Measurements from ENCODE around the gene STK17B.

STK17B gene

DNA sequence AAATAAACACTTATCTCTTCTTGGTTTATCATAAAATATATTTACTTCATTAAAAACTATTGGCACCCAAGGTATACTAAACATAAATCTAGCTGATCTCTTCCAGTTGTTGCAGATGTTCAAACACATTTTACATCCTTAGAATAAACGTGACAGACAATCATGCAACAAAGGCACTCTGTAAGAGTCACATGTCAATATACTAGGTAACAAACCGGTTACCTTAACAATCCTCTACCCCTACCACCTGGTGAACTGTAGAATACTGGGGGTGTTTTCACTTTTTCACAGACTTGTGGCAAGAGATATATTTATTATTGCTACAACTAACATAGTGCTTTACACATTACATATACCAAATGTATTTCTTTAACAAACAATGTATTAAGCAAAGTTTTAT is 15.8 kb downstream of the STK17B start:
- no peak for DNase-seq (ENCODE audit: low spot score)

DNA sequence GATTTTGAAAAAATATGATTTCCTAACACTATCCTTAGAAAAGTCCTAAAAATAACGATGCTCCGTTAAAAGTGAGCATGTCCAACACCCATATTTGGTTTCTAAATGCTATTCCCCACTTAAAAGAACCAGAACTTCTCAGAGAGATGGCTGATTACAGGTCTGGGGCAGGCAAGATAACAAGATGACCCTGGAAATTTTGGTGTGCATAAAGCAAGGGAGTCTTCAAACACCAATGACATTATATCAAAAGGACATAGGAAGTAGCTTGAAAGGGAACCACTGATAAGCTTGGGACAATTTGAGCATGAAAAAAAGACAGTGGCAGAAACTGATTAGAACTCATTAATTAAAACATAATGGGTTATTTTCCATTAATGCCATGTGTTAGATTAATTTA is 17.9 kb downstream of the STK17B start:
- DNase-seq (ENCODE audit: low spot score): no peak

DNA sequence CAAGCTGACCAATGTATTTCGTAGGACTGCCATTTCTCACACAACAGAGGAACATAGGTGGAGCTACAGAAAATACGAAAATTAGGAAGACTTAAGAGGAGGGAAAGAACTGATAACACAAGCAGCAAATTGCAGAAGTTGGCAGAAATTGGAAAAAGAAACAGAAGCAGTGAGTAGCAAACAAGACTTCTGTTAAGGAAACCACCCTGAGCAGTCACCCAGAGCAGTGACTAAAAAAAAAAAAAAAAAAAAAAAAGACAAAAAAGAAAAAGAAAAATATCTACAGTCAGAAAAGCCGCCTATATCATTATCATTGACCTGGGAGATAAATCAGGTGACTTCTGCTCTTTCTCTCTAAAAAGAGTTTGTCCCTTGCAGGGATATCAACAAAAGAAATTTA is 21.4 kb downstream of the STK17B start:
- DNase-seq (ENCODE audit: low spot score): no peak

DNA sequence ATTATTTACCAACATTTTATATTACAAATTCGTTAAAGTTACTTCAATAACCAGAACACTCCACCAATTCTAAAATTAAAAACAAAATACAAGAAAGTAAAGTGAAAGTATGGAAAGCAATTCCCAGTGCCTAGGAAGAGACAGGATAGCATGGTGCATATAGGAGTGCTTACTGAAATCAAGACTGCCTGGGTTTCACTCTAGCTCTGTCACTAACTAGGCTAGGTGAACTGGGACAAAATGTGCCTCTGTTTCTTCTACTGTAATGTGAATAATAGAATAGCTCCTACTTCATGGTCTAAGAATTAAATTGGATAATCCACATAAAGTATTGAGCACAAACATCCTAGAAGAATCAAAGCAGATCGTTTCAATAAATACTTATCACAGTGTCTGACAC is 22.6 kb downstream of the STK17B start:
- no peak for DNase-seq (ENCODE audit: low spot score)

DNA sequence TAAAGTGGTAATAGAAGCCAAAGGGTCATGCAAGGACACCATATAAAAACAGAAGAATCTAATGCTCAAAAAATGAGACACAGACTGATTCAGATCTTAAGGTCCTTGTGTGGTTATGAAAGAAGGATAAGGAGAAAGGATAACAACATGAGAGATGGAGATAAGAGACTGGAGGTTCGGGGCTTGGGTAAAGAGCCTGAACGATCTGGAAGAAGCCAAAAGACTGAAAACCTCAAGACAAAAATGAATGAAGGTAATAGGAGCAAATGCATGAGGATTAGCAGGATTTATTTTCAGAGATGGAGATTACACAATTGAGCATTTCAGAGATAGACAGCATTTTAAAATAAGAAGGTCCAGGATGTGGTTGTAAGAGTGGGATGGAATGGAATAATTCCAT is 26.1 kb downstream of the STK17B start:
- no peak for DNase-seq (ENCODE audit: low spot score)

DNA sequence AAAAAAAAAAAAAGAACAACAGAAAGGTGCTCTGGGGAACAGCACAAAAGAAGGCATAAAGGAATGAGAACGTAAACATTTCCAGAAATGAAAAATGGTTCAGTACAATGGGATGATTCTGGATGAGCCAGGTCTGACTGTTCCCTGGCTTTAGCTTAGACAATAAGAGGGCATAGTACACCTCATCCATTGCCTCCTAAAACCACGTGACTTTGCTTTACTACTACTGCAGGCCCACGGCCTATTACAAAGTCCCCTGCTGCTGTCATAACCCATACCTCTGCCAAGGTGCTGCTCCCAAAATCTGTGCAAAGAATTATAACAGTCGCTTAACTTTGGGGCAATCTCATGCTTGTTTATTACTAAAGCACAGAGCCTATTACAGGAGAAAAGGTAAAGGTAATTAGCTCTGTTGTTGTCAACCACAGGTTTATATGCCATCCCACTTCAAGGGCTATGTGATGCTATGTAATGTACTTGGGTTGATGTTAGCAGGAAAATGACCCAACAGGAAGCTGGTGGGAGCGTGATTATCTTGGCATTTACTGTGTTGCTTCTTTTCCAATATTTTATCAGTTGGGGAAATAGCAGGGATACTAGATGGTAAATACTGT is 26.8 kb downstream of the STK17B start:
- no peak for DNase-seq (ENCODE audit: low spot score)

DNA sequence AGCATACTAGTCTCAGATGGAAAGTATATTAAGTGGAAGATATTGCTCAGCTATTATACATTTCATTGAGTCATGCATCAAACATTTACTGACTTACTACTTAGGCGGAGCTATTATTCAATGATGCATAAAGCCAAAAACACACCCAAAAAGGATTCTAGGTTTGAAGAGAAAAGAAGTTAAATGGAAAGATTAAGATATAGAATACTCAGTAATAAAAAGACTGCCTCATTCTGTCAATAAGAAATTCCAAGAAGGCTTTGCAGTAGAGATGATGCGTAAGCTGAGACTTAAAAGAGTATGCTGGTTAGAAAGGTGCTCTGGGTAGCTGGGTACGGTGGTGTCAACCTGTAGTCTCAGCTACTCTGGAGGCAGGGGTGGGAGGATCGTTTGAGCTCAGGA is 27.6 kb downstream of the STK17B start:
- DNase-seq (ENCODE audit: low spot score): no peak

DNA sequence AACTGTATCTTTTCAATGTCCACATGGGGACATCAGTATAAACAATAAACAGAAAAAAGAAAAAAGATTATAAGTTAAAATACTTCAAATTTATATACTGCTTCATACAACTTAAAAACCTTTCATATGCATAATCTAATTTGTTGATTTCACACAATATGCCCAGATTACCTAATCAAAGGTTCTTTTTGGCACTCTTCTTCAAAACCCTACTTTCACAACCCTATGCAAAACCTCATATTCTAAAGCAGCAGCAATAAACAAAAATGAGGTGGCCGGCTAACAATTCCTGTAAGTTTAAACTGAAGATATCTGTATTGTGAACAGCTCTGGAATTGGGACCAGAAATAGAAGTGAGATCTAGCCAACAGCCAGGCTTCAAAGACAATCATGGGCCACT is 28.6 kb downstream of the STK17B start:
- no peak for DNase-seq (ENCODE audit: low spot score)

DNA sequence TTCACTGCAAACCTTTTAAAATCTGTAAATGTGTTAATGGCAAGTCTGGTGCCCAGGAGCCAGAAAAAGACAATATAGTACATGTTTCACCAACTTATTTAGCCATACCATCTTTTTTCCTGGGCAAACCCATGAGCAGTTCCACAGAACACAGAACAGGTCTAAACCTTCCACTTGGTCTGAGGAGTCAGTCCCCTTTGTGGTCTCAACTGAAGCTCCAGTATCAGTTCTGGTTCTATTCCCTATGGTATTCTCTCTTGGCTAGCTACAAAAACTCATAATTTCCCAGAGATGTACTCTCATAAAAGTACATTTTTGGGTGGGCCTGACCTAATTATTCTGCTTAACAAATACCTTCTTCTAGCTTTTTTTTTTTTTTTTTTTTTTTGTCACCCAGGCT is 31.2 kb downstream of the STK17B start:
- no peak for DNase-seq (ENCODE audit: low spot score)

DNA sequence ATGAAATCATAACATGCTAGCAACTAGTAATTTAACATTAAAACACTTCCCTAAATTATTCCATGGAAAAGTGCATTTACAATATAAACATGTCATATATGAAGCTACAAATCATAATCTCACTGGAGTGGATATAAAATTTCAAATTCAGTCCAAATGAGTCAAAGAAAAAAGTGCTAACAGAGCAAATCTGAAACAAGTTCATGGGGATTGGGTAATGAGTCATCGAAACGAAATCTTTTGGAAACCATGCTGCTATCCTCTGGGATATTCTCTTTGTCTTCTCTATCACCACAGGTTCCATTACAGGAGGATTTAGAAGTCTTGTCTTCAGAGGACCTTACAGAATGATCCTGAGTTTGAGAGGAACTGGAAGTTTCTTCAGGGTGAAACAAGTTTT is 34.1 kb downstream of the STK17B start:
- no peak for DNase-seq (ENCODE audit: low spot score)

DNA sequence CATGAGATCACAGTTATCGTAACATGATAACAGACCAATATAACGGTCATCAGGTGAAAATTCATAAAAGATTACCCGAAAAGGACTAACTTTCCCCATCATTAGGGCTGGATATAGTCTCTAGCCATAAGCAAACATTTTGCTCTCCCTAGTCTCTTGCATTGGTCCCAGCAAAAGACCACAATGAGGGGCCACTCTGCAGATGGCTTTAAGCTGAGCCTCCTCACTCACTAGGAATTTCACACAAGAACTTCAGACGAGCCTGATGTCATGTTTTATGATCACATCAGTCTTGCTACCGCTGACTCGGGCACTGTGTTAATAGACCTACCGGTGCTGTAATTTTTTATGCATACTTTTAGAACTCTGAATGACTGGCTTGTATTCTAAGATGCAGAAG is 35.2 kb downstream of the STK17B start:
- DNase-seq (ENCODE audit: low spot score): no peak

DNA sequence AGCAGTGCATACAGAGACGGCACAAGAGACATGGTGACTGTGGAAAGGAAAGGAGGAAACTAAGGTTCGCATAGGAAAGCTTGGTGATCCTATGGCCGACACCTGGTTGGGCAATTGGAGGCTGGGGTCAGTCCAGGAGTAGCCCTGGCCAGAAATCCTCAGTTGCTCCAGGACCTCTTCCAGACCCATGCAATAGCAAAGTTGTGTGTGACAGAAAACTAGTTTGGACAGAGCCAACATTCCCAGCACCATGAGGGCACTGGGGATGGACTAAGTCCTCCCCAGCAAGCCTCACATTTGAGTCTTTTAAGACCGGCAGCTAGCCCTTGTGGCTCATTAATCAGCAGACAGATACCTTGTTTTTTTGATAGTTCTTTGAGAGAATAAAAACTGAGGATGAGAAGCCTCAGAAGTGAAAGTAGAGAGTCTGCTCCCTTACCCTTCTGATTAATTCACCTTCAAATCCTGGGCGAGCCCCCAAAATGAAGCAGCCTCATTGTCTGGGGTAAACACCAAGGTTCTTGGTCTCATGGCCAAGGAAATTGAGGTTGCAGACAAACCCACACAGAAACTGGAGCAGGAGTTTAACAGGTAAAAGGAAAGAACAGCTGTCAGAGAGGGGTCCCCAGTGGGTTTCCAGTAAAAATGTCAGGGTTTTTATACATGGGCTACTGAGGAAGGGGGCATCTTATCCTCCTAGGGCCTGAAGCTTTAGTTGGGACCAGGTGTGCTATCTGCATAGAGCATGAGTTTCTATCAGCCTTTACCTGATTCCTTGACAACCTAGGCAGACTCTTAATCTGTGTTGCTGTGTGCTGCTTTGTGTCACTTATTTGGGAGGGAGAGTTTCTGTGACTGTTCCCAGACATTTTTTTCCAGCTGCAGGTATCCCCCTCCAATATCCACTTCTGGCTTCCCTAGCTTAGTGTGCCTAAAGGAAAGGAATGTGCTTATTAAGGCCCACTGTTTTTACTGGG is 39.1 kb downstream of the STK17B start:
- peak; percentile 76 for DNase-seq (ENCODE audit: low spot score)

DNA sequence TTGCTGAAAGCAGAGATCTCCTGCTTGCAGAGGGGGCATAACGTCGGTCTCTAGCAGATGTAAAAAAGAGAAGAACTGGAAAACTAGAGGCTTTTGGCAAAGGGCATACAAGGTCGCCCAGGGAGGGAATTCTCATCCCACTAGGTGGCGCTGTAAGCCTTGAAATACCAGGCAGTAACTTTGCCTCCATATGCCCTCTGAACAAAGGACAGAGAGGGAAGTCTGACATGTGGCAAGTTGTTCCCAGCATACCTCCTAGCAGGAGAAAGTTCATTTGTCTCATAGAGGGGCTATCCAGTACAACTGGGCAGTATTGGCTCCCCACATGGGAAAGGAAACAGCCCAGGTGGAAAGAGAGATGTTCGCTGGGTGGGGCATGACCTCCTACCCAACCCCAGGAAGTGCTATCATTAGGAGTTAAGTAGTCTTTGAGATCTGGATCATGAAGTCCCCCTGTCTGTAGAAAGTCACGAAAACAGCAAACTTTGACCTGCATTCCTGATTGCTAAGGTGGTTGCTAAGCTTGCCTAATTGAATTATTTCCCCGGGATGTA is 39.9 kb downstream of the STK17B start:
- DNase-seq (ENCODE audit: low spot score): peak; percentile 89

DNA sequence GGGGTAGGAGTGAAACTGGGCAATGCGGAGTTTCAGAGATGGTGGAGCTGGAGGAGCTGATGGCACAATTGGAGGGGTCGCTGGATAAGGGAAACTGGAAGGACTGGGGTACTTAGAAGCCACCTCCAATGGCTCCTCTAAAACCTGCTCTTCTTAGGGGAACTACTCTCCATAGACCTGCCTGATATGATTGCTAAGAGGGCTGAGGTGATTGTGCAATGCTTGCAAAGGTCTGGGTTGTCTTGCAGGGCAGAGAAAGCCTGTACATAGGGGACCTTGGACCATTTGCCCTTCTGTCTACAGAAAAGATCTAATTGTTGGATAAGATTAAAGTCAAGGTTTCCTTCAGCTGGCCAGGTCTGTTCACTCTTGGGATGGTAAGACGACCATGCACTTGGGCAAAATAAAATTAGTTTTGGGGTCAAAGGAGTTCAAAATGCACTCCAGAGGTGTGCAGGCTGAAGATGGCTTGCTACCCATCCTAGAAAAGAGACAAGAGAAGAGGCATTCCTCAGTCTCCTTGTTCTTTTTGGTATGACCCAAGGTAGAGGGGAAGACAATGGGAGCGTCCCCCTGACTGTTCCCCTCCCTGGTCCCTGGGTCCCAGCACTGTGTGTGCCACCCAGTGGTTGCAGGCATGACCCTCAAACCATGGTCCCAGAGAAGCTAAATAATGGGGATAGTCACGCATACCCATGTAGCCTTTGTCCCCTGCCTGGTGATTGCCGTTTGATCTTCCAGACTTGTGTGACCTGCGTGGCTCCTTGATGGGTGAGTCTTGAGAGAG is 41.1 kb downstream of the STK17B start:
- no peak for DNase-seq (ENCODE audit: low spot score)

DNA sequence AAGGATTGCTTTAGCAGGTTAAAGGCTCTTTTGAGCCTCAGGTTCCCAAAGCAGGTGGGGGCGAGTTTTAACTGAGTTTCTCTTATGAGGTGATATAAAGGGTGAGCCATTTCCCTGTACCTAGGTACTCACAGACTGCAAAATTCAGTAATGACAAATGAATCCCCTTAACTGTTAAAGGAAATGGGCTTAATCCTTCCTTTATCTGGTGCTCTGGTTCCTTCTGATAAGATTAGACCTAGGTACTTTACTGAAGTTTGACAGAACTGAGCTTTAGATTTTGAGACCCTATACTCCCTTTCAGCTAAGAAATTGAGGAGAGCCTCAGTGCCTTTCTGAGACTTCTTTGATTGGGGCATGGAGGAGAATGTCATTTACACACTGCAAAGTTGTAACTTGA is 42.6 kb downstream of the STK17B start:
- DNase-seq (ENCODE audit: low spot score): no peak

DNA sequence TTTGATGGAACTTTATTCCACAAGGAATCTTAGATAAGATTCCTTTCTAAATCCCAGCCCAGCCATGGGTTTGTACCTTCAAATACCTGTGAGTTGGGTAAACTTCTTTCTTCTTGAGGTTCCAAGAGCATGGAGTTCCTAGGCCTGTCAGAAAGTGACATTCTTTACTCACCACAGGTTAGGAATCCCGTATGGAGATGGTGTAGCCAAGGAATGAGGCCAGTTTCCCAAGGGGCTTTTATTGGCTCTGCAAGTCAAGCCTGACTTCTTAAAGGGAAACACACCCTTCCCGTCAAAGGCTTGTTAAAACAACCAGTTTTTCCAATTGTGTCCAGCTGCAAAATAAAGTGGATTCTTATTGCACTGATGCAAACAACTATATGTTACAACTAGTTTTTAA is 45.8 kb downstream of the STK17B start:
- no peak for DNase-seq (ENCODE audit: low spot score)

DNA sequence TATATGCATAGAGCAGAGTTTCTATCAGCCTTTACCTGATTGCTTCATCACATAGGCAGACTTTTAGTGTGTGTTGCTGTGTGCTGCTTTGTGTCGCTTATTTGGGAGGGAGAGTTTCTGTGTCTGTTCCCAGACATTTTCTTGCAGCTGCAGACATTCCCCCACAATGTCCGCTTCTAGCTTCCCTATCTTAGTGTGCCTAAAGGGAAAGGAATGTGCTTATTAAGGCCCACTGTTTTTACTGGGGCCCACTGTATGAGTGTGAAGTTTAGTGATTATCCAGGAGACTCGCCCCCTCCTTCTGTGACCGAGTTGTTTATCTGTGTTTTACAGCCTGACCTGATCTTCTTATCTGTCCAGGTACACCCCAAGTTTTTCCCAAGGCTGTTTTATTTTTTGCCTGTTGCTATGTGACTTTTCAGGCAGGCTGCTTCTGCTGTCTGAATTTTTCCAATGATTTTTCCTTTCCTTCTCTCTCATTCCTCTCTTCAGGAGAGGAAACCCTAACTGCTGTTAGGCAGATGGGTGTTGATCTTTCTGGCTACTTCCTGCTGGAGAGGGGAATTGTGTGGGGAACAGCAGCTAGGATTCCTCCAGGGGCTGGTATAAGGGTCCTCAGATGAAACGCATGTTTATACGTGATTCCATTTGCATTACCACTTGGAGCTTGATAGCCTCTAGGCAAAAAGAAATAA is 47.6 kb downstream of the STK17B start:
- DNase-seq (ENCODE audit: low spot score): no peak

DNA sequence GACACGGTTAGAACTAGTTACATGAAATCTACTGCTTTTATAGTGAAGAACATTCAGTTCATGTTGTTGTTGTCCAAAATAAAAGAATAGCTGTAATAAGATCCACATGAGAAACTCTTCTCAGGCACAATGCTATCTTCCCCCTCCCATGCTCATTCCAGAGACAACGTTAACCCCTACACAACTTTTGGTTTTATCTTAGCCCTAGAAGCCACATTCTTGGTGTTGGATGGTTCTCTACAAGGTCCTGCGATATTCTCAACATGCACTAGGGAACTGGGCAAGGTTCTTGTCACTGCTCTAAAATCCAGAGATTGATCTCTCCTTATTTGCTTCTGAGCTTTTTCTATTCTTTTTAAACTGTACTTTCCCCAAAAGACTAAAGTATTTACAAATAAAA is 51.5 kb downstream of the STK17B start:
- DNase-seq (ENCODE audit: low spot score): no peak

DNA sequence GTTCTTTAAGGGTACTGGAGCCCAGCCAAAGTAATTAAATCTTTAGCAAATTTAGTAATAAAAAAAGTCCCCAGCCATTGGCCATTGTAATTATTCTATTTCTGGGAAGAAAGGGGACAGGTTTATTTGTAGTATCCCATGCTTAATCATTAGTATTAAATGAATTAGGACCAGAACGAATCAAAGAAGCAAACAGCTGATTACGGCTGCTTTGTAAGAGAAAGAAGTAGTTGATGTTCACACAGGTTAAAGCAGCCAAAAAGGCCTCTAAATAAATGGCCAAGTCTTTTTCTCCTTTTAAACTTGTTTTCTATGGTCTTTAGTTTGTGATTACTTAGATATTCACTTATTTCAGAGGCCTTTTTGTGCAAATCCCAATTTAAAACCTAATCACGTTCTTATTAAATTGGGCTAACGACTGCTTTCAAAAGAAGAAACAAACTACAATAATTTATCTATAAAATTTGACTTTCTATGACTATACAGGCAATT is 54.1 kb downstream of the STK17B start:
- no peak for DNase-seq (ENCODE audit: low spot score)

DNA sequence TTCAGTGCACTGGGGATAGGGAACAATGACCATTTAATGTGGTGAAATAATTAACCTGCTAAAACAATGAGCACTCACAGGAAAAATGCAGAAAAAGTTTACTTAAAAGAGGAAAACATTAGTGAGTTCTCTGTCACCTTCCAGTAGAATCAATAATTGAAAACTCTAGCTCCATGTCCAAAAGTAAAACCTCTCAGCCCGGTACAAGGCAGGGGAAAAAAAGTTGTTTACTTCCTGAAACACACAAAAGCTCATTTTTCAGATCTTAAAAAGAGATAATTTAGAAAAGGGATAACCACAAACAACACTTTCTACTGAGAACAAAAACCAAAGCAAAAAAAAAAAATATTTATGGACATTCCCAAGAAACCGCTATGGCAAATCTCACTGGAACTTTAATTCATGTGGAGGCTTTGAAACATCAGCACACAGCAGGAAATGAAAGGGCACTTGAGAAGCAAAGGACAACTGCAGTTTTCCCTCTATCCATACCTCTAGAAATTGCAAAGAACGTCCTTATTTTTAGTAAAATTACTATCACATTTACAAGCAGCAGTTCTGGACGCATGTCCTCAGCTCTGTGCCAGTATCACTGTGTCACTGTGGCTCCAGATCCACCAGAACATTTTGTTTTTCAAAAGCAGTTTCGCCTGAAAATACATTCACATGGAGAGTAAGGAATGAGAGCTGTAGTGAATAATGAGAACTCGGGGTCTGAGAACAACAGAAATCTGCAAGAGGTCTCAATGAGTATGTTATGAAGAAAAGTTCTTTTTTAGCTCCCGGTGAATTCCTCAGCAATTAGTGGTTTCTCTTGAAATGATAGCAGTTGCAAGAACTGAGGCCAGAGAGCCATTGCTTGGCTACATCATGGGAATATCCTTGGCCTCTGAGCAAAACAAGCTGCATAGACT is 58.1 kb downstream of the STK17B start:
- no peak for DNase-seq (ENCODE audit: low spot score)

All from NAMALWA (cell line).